NK-92 (cell line): ENCODE measurements around the gene MED12L.
"Not testable (repeated sequence)": the region's sequence is repeated elsewhere in the genome, so short reads cannot be mapped to it uniquely, and the experiment has no call there.

ENCODE experiments used
- DNase-seq: peaks from one replicate; lab custom pipeline; 2025; ENCODE audit not compliant: unreplicated experiment; lab: John Stamatoyannopoulos, UW

MED12L gene

DNA sequence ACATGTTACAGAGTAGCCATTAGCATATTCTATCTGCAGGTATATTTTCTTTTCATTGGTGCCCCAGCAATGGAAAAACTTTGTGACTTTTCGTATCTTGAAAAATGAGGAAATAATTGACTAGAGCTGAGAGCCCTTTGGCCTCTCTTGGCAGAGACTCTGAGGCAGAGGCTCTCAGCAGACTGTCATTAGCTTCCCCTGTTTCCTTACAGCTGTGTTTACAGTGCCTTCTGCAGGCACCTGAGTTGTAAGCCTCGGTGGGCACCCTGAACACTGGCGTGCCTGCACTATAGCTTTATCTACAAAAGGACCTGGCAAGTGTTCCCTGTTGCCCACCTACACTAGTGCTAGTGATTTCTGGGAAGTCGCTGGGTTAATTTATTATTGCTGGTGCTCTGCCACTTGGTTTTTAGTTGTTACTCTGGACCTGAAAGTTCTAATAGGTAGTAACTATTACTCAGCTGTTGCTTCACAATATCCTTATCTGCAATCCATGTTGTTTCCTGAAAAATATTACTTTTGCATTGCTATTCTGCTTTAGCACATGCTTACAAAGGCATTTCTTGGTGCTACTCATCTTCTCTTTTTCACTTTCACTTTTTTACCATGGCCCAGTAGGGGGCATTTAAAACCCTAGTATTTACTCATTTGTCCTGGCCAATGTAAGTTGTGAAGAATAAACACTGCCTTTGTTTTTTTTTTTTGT, 125.4 kb downstream of the MED12L start:
- DNase-seq, result no peak

DNA sequence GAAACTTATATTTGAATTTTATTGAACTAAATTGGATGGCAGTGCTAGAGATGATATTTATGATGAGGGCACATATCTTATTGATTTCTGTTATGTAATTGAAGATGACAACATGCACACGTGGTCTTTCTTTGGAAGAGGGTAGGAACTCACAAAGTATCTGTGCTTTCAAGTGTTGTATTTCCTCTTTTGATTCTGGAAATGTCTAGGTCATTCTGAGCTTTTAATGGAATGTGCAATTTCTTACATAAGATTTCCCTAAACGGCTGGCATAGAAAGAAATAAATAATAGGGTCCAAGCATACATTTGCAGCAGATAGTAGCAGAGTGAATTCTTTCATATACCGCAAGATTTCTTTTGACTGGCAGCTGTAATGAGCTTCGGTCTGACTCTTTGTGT, 127.7 kb downstream of the MED12L start:
- DNase-seq, result no peak

DNA sequence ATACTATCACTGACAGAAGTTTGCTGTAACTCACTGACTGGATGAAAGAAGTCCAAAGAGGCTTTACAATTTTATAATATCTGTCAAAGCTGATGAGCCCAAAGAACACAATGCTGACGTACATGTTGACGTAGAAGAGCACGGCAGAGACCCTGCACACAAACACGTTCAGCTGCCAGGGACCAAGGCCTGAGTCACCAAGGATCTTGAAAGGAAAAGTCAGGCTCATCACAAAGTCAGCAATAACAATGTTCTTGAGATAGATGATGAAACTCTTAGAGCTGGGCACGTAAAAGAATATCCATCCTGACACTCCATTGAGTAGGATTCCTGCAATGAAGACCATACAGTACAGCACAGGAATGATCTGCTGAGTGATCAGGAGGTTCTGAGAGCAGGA, 128.4 kb downstream of the MED12L start:
- no peak for DNase-seq

DNA sequence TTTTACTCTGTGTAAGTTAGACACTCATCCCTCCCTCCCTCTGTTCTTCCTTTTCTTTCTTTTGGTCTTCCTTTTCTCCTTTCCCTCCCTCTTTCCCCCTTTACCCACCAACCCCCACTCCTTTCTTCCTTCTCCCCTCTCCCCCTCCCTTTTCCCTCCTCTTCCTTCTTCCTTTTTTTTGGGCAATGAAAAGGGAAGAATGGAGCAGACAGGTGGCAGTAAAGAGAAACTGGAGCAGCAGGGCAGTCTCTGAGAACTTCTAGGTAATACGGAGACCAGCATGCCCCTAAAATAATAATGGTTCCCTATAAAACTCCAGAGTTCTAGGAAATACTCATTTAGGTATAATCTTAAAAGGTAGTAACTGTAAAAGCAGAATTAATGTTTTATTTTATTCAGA, 129.0 kb downstream of the MED12L start:
- no peak for DNase-seq

DNA sequence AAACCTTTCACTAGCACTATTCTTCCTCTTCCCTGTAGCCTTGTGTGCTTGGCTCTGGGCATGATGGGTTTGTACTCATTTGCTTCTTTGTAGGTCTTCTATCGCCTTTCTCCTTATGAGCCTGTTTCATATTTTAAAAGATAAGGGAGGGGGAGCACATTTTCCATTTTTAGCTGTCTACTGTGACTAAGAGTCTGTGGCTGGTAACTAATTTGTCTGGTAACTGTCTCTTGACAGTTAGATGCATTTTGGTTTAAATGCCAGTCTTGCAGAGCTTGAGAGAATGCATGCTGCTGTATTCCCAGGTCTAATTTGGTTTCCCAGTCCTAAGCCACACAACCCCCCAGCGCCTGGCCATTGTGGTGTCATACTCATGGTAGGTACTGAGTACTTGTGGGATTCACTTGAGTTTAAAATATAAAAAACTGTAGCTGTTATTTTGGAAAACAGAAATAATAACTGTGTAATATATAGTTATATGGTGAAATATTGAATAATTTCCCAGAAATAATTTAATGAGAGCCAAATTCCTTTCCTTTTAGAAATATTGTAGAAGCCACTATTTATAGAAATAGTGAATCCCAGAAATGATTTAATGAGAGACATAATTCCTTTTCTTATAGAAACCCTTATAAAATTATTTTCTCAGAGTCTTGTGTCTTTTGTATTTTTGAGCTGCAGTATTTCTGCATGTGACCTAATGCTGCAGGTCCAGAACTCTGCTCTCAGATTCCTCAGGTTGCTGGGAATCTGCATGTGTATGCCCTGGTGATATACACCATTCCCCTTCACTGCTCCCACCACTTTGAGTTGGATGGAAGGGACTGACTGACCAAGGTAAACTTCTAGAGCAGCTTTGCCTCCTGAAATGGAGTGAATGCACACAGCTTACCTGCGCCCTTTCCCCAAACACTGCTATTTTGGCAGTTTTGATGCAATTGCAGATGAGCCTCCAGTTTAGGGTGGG, 131.5 kb downstream of the MED12L start:
- DNase-seq, result no peak

DNA sequence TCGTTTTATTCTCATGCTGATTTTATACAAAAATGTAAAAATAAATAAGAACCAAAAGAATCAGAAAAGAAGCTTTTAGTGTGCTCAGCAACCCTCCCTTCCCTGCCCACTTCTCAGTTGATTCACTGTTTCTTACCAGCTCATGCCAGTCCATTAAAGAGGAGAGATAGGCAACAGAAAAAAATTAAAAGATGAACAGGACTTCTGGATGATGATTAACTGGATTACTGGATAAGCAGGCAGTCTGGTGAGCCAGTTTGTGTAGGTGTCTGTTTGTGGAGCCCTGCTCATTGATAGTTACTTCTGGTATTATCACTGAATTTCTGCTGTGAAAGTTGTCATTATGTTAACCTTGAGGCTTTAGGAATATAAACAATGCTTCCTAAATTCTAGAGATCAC, 132.7 kb downstream of the MED12L start:
- no peak for DNase-seq

DNA sequence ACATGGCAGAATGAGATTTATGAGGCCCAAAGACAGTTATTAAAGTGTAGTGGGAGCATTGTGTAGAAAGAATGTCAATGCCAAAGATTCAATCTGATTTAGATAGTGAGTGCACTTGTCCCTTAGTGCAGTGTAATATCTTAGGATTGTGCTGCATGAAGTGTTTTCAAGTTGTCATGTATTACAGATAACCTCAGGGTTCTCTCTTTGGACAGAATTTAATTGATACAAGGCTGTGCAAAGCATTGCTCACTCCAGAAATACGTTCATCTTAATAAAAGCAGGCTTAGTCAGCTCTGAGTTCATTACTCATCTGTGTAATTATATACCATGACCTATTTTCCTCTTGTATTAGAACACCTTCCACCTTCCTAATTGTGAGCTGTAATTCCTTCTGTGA, 133.6 kb downstream of the MED12L start:
- DNase-seq, result no peak

DNA sequence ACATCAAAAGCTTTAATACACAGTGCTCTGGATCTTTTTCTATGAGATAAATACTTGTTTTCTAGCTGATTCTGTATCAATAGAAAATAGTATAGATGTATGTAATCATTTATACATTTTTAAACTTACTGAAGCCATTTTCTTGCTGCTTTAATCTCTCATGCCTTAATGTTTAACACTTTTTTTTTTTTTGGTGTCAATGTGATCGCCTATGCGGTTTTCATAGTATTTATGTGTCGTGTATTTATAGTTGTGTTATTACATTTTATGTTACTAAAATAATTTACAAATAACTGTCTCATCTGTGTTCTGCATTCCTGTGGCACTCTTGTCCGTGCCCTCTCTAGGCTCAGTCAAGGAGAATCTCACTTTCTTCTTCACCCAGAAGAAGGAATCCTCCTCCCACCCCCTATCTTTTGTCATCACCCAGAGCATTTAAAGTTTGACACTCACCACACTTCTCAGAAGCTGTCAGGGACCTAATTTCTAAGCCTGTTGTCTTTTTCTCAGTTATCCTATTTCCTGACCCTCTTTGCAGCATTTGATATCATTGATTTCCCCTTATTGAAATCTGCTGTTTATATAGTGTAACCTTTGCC, 138.9 kb downstream of the MED12L start:
- no peak for DNase-seq

DNA sequence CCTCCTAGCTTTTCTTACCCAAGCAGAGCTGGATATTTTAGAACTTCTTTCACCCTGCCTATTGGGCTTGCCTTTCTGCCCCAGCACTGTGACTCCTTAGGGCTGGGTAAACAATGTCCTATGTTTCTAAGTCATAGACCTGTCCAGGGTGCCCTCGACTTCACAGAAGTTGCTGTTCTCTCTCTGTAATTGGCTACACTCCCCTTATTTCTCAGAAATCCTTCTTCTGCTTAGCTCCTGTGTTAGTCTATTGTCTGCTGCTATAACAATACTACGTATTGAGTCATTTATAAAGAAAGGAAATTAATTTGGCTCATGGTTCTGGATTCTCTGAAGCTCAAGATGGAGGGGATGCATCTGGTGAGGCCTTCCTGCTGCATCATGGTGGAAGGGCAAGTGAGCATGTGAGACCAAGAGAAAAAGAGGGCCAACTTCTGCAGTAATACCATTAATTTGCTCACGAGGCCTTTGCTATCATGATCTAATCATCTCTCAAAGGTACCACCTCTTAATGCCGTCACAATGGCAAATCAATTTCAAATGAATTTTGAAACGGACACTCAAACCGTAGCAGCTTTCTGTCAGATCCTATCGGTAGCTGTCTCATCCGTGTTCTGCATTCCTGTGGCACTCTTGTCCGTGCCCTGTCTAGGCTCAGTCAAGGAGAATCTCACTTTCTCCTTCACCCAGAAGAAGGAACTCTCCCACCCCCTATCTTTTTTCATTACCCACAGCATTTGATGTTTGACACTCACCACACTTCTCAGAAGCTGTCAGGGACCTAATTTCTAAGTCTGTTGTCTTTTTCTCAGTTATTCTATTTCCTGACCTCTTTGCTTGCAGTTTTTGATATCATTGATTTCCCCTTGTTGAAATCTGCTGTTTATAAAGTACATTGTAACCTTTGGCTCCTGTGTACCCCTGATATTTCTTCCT, 139.8 kb downstream of the MED12L start:
- no peak for DNase-seq

DNA sequence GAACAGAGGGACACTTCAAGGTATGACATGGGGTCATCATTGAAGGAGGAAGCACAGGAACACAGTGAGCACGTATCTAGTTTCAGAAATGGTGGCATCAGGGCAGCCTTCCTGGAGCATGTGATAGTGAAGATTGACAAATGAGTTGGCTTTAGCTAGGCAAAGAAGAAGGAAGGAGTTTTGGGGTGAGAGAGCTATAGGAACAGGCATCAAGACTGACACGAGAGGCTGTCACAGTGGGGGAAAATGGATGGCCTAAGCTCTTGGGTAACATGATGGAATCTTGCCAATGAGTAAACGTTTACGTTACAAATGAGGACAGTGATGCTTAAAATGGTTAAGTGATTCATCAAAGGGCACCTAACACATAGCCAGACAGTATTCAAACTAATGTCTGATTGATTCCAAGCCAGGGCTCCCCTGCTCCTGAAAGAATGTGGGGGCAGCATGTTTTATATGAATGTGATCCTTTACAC, 140.7 kb downstream of the MED12L start:
- DNase-seq, result no peak

DNA sequence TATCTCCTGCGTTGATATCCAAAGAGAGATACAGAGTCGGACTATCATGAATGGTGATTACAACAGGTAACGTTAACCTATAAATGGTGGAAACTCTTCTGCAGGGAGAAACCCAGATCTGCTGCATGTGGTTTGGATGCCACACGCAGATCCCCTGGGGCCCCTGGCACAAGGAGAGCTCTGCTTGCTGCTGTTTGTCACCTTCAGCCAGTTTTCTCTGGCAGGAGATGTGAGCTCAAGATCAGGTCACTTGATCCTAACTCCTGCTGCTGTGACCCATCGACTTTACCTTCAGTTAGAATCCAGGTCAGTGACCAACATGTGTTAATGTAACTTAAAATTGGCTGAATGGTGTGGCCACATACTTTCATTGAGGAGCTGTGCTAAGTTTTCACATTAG, 141.4 kb downstream of the MED12L start:
- DNase-seq, result no peak

DNA sequence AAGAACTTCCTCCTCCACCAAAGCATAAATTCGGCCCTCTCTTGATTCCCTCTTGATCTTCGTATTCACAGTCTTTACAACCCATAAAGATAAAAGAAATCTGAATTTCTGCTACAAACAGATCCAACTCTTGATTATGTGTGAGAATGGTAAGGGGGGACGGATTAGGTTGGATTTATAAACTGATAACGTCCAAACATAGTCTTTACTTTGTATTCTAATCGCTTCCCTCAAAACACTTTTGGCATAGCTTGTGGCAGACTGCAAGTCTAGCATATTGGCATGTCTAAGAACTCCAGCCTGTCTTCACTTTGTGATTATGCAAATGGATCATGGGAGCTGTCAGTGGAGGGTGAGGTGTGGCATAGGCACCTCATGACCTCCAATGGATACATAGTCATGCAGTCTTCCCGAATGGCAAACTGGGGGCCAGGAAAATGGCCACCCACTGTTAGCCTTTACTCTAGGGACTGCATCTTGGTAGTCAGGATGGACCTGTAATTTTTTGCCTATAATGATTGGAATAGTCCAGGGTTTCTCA, 141.9 kb downstream of the MED12L start:
- no peak for DNase-seq

DNA sequence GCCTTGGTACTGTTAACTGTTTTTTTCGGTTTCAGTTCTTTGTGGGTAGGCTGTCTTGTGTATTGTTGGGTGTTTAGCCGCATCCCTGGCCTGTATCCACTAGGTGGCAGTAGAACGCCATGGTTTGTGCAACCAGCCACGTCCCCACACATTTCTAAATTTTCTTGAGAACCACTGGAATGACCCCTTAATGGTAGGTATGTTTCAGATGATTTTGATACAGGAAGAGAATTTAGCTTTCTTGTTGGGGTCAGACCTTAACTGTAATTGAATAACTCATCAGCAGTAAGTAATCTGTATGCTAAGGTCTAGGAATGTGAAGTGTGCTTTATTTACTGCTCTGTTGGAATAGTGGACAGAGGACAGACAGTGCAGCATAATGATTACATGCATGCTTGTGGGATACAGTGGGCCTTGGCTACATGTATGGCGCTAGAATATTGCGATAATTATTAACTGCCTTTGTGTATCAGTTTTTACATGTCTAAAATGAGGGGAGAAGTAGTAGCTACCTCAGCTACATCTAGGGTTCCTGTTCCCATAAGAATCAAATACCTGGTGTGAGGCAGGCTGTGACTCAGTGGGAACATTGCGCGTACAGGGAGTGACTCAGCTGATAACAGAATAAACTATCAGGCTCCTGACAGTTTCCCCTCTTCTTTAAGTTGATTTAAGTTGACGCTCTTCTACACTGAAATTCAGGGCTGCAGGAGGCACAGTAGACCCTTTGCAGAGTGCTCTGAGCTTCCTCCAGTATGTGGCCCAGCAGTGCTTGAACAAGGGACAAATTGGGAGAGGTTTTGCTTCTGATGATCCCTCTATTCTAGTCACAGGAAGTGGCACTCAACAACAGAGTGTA, 142.6 kb downstream of the MED12L start:
- DNase-seq, result no peak

DNA sequence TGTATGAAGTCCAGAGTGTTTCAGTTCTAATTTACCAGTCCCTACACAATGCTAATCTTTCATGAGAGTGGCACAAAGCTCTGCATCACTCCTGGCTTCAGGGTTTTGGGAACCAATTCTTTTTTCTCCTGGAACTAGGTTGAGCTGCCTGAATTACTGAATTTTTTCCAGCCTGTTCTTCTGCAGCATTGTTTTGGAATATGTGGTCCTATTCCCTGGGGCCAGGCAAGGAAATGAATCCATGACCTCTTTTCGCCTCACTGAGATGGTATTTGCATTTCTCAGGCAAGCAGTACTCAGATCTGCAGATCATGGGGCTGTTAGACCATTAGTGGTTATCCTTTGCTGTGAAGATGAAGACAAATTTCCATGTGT, 143.2 kb downstream of the MED12L start:
- DNase-seq, result no peak

DNA sequence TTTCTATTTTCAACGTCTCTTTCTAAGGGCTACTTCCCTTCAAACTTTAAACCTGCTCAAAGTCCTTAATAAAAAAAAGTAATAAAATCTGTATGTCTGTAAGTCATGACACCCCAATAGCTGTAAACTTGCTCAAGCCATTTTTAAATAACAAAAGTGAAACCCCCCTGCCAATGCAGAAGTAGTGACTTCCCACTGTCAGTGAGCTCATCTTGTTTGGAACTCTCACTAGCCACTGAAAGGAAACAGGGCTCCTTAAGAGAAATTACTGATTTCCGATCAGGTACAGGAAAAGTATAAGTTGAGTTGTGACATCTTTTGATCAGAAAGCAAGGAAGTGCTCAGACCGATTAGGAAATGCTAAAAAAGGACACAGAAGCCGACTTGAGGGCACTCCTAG, 145.2 kb downstream of the MED12L start:
- DNase-seq, result no peak

DNA sequence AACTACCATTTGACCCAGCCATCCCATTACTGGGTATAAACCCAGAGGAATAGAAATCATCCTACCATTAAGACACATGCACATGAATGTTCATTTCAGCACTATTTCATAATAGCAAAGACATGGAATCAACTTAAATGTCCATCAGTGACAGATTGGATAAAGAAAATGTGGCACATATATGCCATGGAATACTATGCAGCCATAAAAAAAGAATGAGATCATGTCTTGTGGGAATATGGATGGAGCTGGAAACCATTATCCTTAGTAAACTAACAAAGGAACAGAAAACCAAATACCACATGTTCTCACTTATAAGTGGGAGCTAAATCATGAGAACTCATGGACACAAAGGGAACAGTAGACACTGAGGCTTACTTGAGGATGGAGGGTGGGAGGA, 146.9 kb downstream of the MED12L start:
- not testable (repeated sequence) for DNase-seq

DNA sequence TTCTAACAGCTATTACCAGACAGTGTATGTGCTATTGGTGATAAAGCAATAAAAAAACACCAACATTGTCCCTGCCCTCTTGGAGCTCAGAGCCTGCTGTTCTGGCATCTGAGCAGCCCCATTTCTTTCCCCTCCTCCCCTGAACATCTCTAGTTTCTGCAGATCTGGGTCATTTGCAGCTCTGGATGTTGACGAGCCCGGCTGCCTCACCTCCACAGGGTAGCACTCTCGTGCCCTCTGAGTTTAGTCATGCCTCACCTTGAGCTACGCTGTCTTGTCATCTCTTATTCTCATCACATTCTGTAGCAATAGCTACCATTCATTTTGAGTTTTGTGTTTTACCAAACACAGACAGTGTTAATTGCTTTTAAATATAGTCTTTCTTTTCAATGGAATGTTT, 147.5 kb downstream of the MED12L start:
- no peak for DNase-seq

DNA sequence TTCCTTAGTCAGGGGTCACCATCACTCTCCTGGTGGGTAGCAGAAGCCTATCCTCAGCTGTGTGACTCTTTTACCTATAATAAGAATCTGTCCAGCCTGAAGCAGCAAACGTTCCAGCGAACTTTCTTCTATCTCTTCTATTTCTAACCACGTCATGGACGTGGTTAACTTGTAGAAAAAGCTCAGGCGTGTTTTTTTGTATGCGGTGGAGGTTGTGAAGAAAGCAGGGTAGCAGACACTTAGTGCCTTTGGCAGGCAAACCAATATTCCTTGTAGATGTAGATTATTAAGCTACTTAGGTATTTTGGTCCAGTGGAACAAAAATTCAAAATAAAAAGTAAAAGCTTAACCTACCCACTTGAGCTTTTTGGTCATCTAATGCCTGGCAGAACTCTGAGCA, 149.4 kb downstream of the MED12L start:
- no peak for DNase-seq

DNA sequence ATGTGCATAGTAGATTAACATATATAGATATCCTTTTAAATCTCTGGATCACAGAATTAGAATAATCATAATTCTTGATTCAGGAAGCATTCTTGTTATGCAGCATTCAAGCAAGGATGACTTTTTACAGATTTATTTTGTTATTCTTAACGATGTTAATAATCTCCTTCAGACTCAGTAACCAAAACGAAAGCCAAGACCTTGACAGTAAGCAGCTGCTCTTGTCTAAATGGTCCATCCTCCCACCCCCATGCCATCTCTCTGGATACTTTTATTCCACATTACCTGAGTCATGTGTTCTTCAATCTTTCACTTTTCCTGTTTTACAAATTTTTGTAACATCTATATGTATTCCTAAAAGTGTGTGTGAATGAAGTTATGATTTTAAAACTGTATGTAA, 150.9 kb downstream of the MED12L start:
- no peak for DNase-seq

DNA sequence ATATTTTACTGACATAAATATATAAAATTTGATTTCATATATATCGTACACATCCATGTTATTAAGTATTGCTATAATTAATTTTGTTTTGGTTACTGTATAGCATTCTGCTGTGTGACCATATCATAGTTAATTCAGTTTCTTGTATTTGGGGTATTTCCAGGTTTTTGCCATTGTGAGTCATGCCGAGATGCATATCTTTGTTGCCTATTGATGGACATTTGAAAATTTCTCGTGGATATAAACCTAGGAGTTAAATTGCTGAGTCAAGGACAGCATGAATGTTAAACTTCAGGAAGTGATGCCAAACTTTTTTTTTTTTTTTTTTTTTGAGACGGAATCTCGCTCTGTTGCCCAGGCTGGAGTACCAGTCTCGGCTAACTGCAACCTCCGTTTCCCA, 151.3 kb downstream of the MED12L start:
- no peak for DNase-seq
